GM12801 (cell line): ENCODE data around the gene WNT10A.

Experiments
- TF ChIP-seq, protein P1 (sequence below): IDR thresholded peaks from one replicate; pipeline ENCODE4 v1.5.1; 2011; ENCODE audit warnings: control low read depth; ENCODE audit not compliant: insufficient read length; ENCODE audit errors: extremely low read depth

Gene WNT10A

DNA sequence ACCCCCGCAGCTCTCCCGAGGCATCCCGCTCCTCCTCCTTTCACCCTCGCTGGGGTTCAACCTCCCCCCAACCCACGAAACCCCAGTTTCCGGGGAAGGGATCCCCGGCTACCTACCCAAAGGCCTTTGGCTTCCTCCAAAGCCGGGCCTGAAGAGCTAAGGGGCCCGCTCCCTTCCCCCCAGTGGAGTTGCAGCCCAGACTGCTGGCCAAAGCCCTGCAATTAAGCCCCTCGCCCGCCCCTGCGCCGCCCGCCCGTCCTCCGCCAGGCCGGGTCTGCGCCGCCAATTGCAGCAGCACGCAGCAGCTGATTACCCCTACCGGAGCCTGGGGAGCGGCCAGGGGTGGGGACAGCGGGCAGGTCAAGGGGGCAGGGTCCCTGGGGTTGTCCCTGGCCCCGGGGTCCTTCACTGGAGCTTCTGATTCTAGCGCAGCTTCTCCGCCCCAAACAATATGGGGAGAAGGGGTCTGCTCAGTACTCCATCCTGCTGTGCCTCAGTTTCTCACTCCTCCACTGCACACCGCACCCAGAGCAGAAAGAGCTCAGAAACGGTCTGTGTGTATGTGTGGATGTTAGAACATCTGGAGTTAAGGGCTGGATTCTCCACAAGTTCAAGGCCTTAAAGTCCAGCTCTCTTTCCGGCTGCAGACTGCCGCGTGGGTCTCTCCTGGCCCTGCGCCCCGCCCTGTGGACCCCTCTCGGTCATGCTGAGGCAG lies 16.9 kb downstream of the WNT10A start:
- TF ChIP-seq, protein P1, sequence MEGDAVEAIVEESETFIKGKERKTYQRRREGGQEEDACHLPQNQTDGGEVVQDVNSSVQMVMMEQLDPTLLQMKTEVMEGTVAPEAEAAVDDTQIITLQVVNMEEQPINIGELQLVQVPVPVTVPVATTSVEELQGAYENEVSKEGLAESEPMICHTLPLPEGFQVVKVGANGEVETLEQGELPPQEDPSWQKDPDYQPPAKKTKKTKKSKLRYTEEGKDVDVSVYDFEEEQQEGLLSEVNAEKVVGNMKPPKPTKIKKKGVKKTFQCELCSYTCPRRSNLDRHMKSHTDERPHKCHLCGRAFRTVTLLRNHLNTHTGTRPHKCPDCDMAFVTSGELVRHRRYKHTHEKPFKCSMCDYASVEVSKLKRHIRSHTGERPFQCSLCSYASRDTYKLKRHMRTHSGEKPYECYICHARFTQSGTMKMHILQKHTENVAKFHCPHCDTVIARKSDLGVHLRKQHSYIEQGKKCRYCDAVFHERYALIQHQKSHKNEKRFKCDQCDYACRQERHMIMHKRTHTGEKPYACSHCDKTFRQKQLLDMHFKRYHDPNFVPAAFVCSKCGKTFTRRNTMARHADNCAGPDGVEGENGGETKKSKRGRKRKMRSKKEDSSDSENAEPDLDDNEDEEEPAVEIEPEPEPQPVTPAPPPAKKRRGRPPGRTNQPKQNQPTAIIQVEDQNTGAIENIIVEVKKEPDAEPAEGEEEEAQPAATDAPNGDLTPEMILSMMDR, result no peak

DNA sequence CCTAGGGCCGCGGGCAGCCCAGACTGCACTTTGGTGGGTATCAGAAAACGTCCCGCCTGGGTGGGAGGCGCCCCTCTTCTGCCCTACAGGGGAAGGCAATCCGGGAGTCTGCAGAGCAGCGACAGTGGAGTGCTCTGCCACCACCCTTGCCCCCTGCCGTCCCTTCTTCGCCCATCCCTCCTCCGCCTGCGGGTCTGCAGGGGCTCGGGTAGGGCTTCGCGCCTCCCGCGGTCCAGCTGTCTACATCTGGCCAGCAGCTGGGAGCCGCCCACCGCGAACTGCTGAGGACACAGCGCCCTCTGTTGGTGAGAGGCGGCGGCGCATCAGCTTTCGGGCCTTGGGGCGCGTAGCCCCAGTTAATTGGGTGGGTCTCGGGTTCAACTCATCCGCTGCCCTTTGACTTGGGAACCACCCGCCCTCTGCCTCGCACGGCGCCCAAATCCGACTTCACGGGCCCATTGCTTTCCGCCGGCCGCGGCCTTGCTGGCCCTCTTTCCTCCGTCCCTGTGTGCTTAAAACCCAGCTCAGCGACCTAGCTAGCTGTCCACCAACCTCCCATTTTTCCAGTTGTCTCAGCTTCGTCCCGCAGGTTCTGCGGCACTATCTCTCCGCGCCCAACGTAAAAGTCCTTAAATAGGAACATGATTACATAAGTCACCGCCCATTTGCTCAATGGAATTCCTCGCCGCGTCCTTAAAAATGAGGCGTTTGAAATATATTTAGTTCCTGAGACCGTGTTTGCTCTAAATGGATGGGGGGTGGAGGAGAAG lies 17.6 kb downstream of the WNT10A start:
- TF ChIP-seq, protein P1, result no peak

DNA sequence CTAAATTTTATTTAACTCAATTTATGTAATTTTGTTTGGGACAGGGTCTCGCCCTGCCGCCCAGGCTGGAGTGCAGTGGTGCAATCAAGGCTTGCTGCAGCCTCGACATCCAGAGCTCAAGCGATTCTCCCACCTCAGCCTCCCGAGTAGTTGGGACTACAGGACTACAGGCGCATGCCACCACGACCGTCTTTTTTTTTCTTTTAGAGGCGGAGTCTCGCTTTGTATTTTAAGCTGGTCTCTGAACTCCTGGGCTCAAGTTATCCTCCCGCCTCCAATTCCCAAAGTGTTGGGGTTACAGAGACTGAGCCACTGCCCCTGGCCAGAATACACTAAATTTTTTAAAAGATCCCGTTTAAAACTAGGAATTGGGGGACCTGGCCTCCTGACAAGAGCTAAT lies 18.5 kb downstream of the WNT10A start:
- TF ChIP-seq, protein P1, result no peak

DNA sequence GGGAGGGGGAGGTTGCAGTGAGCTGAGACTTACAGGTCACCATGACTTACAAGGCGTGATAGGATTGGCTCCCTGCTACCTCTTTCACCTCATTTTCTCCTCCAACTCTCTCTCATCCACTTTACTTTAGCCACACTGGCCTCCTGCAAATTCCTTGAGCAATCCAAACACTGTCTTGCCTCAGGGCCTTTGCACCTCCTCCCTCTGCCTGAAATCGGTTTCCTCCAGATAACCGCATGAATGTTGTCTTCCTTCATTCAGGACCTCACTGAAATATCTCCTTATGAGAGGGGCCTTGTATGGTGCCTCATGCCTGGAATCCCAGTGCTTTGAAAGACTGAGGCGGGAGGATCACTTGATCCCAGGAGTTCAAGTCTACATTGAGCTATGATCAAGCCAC lies 21.8 kb downstream of the WNT10A start:
- TF ChIP-seq, protein P1, result no peak

DNA sequence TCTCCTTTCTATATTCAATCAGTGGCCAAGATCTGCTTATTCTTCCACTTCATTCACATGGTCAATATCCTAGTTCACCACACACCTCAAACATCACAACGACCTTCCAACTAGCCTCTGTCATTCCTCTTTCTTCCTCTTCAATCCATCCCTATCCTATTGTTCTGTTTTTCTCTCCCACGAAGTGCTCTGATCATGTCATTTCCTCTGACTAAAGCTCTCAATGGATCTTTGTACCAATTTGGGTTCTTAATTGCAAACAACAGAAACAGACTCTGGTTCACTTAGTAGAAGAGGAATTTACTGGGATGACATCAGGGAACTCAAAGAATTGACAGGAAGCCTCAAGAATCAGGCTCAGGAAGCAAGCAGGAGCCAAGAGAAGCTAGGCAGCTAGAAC lies 23.5 kb downstream of the WNT10A start:
- TF ChIP-seq, protein P1, result no peak

DNA sequence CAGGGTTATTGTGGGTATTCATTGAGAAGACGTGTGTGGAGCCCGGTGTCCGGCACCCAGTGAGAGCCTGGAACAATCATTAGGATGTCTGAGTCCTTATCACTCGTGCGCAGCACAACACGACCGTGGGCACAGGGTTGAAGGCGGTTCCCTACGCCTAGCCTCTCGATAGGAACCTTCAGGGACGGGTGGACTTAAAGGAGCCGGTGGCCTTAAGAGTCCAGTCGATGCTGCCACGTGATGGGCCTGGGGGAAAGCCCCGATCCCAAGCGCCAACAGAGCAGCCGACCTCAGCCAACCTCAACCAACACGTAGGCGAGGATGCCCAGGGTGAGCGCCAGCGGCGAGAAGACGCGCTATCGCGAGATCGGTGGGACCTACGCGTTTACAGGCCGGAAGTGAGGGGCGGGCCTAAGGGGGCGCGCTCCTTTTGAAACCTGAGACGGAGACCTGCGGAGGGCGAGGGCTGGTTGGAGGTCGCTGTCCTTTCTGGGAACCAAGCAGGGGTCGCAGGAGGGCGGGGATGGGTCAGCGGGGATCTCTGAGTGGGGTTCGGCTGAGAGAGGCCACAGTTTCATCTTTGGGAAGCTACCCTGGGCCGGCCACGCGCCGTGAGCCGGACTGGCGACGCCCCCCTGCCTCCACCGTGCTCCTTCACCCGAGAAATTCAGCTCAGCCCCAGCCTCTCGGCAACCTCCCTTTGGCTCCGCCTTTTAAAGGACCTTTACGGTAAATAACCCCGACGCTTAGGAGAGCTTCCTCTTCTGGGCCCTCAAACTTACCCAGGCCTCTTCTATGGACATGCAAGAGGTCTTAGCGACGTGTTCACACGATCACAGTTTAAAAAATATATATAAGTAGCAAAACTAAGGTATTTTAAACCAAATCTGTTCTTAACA lies 28.3 kb downstream of the WNT10A start:
- TF ChIP-seq, protein P1, result no peak

DNA sequence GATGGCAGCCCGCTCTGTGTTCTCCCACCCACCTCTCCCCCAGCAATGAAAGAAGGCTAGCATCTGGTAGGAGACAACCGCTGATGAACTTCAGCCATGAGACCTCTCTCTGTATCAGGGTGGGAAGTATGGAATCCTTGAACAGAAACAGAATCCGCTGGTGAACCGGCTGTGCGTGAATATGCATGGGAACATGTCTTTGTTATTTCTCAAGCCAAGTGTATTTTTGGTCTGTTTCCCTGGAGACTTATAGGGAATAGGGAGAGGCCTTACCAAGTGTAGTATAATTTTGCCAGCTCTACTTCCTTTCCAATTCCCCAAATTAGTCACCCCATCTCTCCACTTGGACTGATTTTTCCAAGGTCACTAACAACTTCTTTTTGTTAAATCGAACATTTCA lies 30.1 kb downstream of the WNT10A start:
- TF ChIP-seq, protein P1, result no peak
